GM20000 (cell line): Measurements from ENCODE around the gene SNAP25.

Experiments used
- DNase-seq: peaks from one replicate; pipeline ENCODE4 v3.0.0; 2012; ENCODE audit warnings: low spot score
- TF ChIP-seq, protein P1 (sequence below): IDR thresholded peaks from 2 replicates; pipeline ENCODE4 v1.5.1; 2012; ENCODE audit warnings: mild to moderate bottlenecking, control low read depth; ENCODE audit errors: extremely low read depth, missing control alignments

Gene SNAP25

DNA sequence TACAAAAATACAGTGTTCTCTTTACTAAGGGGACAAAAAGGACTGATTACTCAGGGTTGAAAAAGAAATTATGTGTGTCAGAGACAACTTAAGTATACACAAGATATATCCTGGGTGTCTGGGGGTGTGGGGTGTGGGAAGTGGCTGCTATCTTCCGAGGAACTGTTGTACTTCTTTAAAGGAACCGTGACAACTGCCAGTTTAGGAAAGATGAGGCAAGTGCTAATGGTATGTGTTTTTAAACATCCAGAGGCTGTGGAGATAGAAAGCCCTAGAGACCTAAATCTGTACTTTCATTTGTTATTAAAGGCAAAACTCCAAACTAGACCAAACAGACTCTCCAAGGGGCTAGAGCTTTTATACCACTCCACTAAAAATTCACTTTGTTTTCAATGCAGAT is 95.6 kb downstream of the SNAP25 start:
- TF ChIP-seq, protein P1, sequence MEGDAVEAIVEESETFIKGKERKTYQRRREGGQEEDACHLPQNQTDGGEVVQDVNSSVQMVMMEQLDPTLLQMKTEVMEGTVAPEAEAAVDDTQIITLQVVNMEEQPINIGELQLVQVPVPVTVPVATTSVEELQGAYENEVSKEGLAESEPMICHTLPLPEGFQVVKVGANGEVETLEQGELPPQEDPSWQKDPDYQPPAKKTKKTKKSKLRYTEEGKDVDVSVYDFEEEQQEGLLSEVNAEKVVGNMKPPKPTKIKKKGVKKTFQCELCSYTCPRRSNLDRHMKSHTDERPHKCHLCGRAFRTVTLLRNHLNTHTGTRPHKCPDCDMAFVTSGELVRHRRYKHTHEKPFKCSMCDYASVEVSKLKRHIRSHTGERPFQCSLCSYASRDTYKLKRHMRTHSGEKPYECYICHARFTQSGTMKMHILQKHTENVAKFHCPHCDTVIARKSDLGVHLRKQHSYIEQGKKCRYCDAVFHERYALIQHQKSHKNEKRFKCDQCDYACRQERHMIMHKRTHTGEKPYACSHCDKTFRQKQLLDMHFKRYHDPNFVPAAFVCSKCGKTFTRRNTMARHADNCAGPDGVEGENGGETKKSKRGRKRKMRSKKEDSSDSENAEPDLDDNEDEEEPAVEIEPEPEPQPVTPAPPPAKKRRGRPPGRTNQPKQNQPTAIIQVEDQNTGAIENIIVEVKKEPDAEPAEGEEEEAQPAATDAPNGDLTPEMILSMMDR = no peak

DNA sequence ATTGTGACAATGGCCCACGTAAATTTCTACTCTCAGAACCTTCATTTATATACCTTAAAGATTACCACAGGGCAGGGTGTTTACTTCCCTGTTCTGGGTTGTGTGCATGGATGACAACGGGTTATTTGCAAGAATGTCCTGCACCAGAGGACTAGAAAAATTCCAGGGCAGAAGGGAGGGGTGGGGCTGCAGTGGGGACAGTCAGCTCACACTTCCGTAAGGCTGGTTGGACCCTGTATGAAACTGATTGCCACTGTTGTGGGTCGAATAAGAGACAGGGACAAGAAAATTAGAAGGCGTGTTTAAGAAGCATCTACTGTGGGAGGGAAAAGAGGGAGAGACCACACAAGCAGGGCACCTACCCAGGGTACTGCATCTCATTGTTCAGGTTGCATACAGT is 96.5 kb downstream of the SNAP25 start:
- TF ChIP-seq, protein P1 = no peak
- DNase-seq = no peak

More for the DNA sequence above, 95.6 kb downstream of the SNAP25 start:
- no peak for DNase-seq

DNA sequence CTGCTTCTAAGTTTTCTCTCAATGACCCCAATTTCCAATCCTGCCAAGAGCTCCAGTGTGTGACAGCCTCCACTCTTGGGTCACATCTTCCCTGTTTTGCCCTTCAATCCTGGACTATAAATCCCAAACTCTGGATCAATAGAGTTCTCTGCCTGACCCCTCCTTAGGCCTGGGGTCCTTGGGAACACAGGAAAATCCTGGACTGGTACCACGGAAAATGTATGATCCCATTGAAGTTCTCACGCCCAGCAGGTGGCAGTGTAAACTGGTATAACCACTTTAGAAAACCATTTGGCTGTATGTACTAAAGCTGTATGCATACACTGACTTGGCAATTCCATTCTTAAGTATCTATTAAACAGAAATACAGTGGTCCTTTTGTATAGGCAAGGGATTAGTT is 98.0 kb downstream of the SNAP25 start:
- DNase-seq = no peak
- TF ChIP-seq, protein P1 = no peak

DNA sequence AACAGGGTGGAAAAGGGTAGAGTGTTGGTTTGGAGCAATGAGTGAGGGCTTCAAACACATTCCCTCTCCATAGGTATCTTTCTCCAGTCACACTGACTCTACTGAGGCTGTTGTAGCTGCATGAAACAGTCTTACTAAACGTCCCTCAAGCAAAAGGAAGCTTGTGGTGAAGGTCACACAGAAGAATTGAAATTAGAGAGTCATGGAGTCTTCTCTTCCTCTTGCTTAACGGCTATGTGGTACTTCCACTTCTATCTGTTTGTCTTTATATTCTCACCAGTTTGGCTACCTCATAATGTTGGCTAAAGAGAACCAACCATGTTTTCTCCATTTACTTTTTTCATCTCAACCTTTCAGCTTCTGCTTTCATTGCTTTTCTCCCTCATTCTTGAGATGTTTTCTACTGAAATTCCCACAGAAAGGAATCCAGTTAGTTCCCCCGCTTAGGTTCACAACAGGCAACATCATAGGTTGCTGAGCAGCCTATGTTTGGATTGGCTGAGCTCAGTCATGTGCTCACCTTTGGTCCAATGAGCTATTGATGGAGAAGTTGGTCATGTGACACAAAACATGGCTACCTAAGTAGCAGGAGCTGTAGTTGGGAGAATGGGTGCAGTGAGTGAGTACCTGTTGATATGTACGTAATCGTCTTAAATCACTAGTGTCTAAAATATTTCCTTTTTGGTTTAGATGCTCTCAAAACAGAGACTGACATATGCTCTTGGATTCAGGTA is 99.8 kb downstream of the SNAP25 start:
- DNase-seq = no peak
- TF ChIP-seq, protein P1 = no peak

DNA sequence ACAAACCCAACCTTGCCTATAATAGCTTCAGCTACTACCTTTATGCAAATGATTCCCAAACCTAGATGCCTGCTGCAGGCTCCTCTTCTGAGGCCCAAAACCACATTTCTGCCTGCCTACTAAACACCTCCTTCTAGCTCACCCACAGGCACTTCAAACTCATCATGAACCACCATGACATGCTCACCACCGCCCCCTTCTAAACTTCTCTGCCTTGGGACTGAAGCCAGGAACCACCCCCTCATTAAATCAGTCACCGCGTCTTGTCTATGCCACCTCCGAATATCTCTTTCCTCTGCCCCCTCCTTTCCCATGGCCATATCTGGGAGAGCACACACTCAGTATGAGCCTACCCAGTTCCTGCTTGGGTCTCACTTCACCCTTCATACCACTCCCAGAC is 101.2 kb downstream of the SNAP25 start:
- no peak for DNase-seq
- TF ChIP-seq, protein P1 = no peak

DNA sequence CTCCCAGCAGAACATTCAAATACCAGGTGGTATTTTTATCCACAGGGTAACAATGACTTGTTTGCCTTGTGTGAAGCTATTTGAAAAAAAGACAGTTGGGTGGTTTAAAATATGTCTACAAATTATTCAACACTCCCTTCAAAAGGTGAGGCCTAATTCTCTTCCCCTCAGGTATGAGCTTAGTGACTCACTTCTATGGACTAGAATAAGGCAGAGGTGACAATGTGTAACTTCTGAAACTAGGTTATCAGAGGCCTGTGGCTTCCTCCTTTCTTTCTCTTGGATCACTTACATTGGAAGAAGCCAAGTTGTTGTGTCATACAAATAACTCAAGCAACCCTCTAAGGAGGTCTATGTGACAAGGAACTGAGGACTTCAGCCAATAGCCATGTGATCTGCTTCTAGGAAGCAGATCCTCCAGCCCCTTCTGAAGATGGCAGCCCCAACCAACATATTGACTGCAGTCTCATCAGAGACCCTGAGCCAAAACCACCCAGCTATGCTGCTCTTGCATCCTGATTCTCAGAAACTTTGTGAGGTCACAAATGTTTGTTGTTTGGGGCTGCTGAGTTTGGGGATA is 102.6 kb downstream of the SNAP25 start:
- TF ChIP-seq, protein P1 = no peak
- no peak for DNase-seq
